CD14-positive monocyte (primary cell): ENCODE results near the gene SOHLH1. TPM values are rescaled to one million over a fixed set of nuclear protein-coding genes. Genes with fewer than 3 reads are reported as not detected.

ENCODE experiments used
- DNase-seq, 3 donors: peaks; one replicate each; pipeline ENCODE4 v3.0.0-alpha.2; 2011 to 2022
- H2AFZ ChIP-seq: 2 replicates; pipeline ENCODE4 v1.6.0; 2012; ENCODE audit warnings: mild to moderate bottlenecking, low read depth, low read length, inconsistent platforms; ENCODE audit not compliant: insufficient read depth, poor library complexity, severe bottlenecking
- H3K27ac ChIP-seq, 2 donors: 1 replicate in 1 of 2; 2 replicates in 1 of 2; pipeline ENCODE4 v1.5.1; 2012 to 2013; ENCODE audit warnings: low read length in 2 of 2, control low read depth in 1 of 2, inconsistent platforms in 1 of 2, low read depth in 1 of 2, mild to moderate bottlenecking in 1 of 2
- H3K27me3 ChIP-seq, 2 donors: one replicate each; pipeline versions ENCODE4 v1.6.0 to v1.6.1; 2011 to 2013; ENCODE audit warnings: low read length in 2 of 2; ENCODE audit not compliant: control insufficient read depth in 2 of 2, insufficient read depth in 2 of 2
- H3K36me3 ChIP-seq, 2 donors: replicated peaks in 1 of 2; 1 replicate in 1 of 2; 2 replicates in 1 of 2; pipeline versions ENCODE4 v1.5.1 to v1.6.1; 2012 to 2013; ENCODE audit warnings: low read length in 2 of 2, control low read depth in 1 of 2, inconsistent platforms in 1 of 2, mild to moderate bottlenecking in 1 of 2; ENCODE audit not compliant: insufficient read depth in 2 of 2, control insufficient read depth in 1 of 2
- H3K4me1 ChIP-seq, 2 donors: 1 replicate in 1 of 2; 2 replicates in 1 of 2; pipeline versions ENCODE4 v1.5.1 to v1.6.1; 2012 to 2013; ENCODE audit warnings: low read length in 2 of 2, control low read depth in 1 of 2, inconsistent platforms in 1 of 2, mild to moderate bottlenecking in 1 of 2, moderate library complexity in 1 of 2; ENCODE audit not compliant: insufficient read depth in 2 of 2, control insufficient read depth in 1 of 2
- H3K4me2 ChIP-seq: replicated peaks from 2 replicates; pipeline ENCODE3; 2012; ENCODE audit warnings: low read length, moderate library complexity, mild to moderate bottlenecking; ENCODE audit not compliant: poor library complexity, severe bottlenecking; ENCODE audit errors: extremely low read depth
- H3K4me3 ChIP-seq, 3 experiments: fragments of 200-600 bp in 1 of 3; sonication (generic) in 1 of 3; replicated peaks in 1 of 3; 1 replicate in 2 of 3; 2 replicates in 1 of 3; pipeline ENCODE4 v1.5.1; 2011 to 2013; ENCODE audit warnings: low read length in 3 of 3, mild to moderate bottlenecking in 3 of 3, control low read depth in 2 of 3, low read depth in 2 of 3, inconsistent platforms in 1 of 3, moderate library complexity in 1 of 3
- H3K79me2 ChIP-seq: 2 replicates; pipeline ENCODE4 v1.6.0; 2012; ENCODE audit warnings: mild to moderate bottlenecking, control low read depth, inconsistent platforms, low read length, moderate library complexity; ENCODE audit not compliant: insufficient read depth
- H3K9ac ChIP-seq: 2 replicates; pipeline ENCODE4 v1.6.0; 2017; ENCODE audit warnings: low read length, mild to moderate bottlenecking; ENCODE audit not compliant: insufficient read depth, poor library complexity, severe bottlenecking
- H3K9me3 ChIP-seq, 2 donors: replicated peaks in 1 of 2; 1 replicate in 1 of 2; 2 replicates in 1 of 2; pipeline versions ENCODE4 v1.5.1 to v1.6.1; 2012 to 2013; ENCODE audit warnings: low read length in 2 of 2, control low read depth in 1 of 2; ENCODE audit not compliant: control insufficient read depth in 1 of 2, insufficient read depth in 1 of 2
- H4K20me1 ChIP-seq: 2 replicates; pipeline ENCODE4 v1.6.0; 2012; ENCODE audit warnings: mild to moderate bottlenecking, low read length, control low read depth, moderate library complexity; ENCODE audit not compliant: insufficient read depth
- H3K27ac Mint-ChIP-seq, 7 donors: one replicate each; pipeline ENCODE4 v1.8.0; 2020; ENCODE audit warnings: mild to moderate bottlenecking in 7 of 7, mixed read lengths in 7 of 7, moderate library complexity in 6 of 7, inconsistent platforms in 2 of 7
- H3K27me3 Mint-ChIP-seq, 3 donors: one replicate each; pipeline ENCODE4 v1.8.0; 2021 to 2022; ENCODE audit warnings: low read depth in 3 of 3, mild to moderate bottlenecking in 3 of 3, mixed read lengths in 3 of 3, moderate library complexity in 3 of 3, inconsistent platforms in 1 of 3
- H3K36me3 Mint-ChIP-seq, 2 donors: one replicate each; pipeline ENCODE4 v1.8.0; 2020; ENCODE audit warnings: mixed read lengths in 2 of 2, inconsistent platforms in 1 of 2, mild to moderate bottlenecking in 1 of 2
- H3K4me1 Mint-ChIP-seq: one replicate; pipeline ENCODE4 v1.8.0; 2020; ENCODE audit warnings: mild to moderate bottlenecking, mixed read lengths
- H3K4me3 Mint-ChIP-seq, 2 donors: one replicate each; pipeline ENCODE4 v1.8.0; 2020; ENCODE audit warnings: mild to moderate bottlenecking in 2 of 2, mixed read lengths in 2 of 2, moderate library complexity in 1 of 2
- H3K9me3 Mint-ChIP-seq, 7 donors: one replicate each; pipeline ENCODE4 v1.8.0; 2020 to 2022; ENCODE audit warnings: mixed read lengths in 7 of 7, mild to moderate bottlenecking in 6 of 7, moderate library complexity in 6 of 7, inconsistent platforms in 2 of 7
- CTCF ChIP-seq: fragments of 200-600 bp; IDR thresholded peaks from one replicate; pipeline ENCODE4 v1.8.0; 2022; ENCODE audit warnings: antibody characterized with exemption, mild to moderate bottlenecking
- WGBS: methylation state at CpG from one replicate; pipeline ENCODE4 v1.1.5; 2013; ENCODE audit warnings: missing lambda C conversion rate; ENCODE audit not compliant: insufficient coverage; 5-methylcytosine and 5-hydroxymethylcytosine counted together
- intact Hi-C, 2 donors: fragments of 100-400 bp; cut with micrococcal nuclease; formaldehyde crosslinking; loops; one replicate each; pipeline versions ENCODE4 v1.15.0 to v1.15.1; 2023
- polyA plus RNA-seq, 3 donors: library from polyadenylated mRNA; depleted of rRNA in 1 of 3; unstranded in 2 of 3; stranded (reverse) in 1 of 3; fragments of 300-500 nt in 2 of 3; fragments of >200 nt in 1 of 3; fragmentation: Illumina TruSeq in 2 of 3; gene quantifications; 1 replicate in 2 of 3; 2 replicates in 1 of 3; pipeline ENCODE4 v1.2.3, GENCODE V29; 2012 to 2021

Gene SOHLH1
- polyA plus RNA-seq, 3 donors, result not detected

GRCh38 chr9:135731454-135731853, 32.2 kb upstream of the SOHLH1 start:
- no peak overlapping the region for H3K27ac Mint-ChIP-seq
- no peak overlapping the region for H3K4me3 Mint-ChIP-seq
- 97% methylated on average over 5 of the region's 12 CpGs for WGBS
- no peak overlapping the region for H3K9ac ChIP-seq
- H3K79me2 ChIP-seq, result no peaks in the 10 kb centered on the region
- no peaks in the 10 kb centered on the region for H3K27me3 ChIP-seq
- no peaks in the 10 kb centered on the region for H3K36me3 Mint-ChIP-seq
- H3K27me3 Mint-ChIP-seq, result peaks cover 8 to 21% (median 16%) of the 10 kb centered on the region in 3 donors
- H4K20me1 ChIP-seq, result no peaks in the 10 kb centered on the region
- H3K9me3 ChIP-seq, result peaks cover 0 to 11% of the 10 kb centered on the region in 2 donors
- H3K4me2 ChIP-seq, result no peak overlapping the region
- H2AFZ ChIP-seq, result no peak overlapping the region
- no peak for TF ChIP-seq CTCF
- DNase-seq, result no peak
- no peak overlapping the region for H3K4me3 ChIP-seq
- intact Hi-C loops, result no loop called here
- H3K36me3 ChIP-seq, result no peaks in the 10 kb centered on the region
- no peaks in the 10 kb centered on the region for H3K4me1 Mint-ChIP-seq
- H3K27ac ChIP-seq, result no peak overlapping the region
- peaks cover 9 to 18% (median 10%) of the 10 kb centered on the region in 7 donors for H3K9me3 Mint-ChIP-seq
- no peaks in the 10 kb centered on the region for H3K4me1 ChIP-seq

GRCh38 chr9:135729480-135729879, 30.2 kb upstream of the SOHLH1 start:
- Histone ChIP-seq H3K79me2 (no peaks in the 10 kb centered on the region), H3K4me1 (no peaks in the 10 kb centered on the region), H3K4me2 (no peak overlapping the region), H3K4me3 (no peak overlapping the region), H3K9ac (no peak overlapping the region), H3K27me3 (no peaks in the 10 kb centered on the region), H2AFZ (no peak overlapping the region), H3K9me3 (peaks cover 0 to 11% of the 10 kb centered on the region in 2 donors), H3K27ac (no peak overlapping the region), H3K36me3 (no peaks in the 10 kb centered on the region), H4K20me1 (no peaks in the 10 kb centered on the region)
- WGBS, result 44% methylated on average over 11 of the region's 13 CpGs
- TF ChIP-seq CTCF, result no peak
- intact Hi-C loops, result no loop called here
- Mint-ChIP-seq H3K36me3 (no peaks in the 10 kb centered on the region), H3K4me1 (no peaks in the 10 kb centered on the region), H3K27ac (no peak overlapping the region), H3K9me3 (peaks cover 9 to 18% (median 10%) of the 10 kb centered on the region in 7 donors), H3K4me3 (no peak overlapping the region), H3K27me3 (peaks cover 6 to 14% (median 9%) of the 10 kb centered on the region in 3 donors)
- DNase-seq, result no peak
